NCI-H1694 (cell line): Measurements from ENCODE around the gene PPM1L.
"Not testable (repeated sequence)": the region's sequence is repeated elsewhere in the genome, so short reads cannot be mapped to it uniquely, and the experiment has no call there.

ENCODE experiments used
- DNase-seq: peaks from one replicate; lab custom pipeline; 2025; lab: John Stamatoyannopoulos, UW

Gene PPM1L

DNA sequence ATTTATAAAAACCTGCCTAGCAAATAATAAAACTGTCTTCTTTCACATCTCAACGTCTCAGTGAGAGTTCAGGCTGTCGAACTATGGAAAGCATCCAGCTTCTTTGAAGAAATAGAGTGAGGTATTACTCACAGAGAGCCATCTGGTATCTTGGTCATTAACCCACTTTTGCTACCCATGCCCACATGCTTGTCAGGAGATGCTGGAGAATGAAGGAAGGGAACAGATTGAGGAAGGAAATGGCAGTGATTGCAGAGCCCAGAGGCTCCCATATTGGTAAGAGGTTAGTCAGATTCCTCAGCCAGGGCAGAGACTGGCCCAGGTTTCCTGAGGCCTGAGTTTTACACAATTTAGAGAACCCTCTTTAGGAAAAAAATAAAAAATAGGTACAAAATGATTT lies 230.0 kb downstream of the PPM1L start:
- DNase-seq, result no peak

DNA sequence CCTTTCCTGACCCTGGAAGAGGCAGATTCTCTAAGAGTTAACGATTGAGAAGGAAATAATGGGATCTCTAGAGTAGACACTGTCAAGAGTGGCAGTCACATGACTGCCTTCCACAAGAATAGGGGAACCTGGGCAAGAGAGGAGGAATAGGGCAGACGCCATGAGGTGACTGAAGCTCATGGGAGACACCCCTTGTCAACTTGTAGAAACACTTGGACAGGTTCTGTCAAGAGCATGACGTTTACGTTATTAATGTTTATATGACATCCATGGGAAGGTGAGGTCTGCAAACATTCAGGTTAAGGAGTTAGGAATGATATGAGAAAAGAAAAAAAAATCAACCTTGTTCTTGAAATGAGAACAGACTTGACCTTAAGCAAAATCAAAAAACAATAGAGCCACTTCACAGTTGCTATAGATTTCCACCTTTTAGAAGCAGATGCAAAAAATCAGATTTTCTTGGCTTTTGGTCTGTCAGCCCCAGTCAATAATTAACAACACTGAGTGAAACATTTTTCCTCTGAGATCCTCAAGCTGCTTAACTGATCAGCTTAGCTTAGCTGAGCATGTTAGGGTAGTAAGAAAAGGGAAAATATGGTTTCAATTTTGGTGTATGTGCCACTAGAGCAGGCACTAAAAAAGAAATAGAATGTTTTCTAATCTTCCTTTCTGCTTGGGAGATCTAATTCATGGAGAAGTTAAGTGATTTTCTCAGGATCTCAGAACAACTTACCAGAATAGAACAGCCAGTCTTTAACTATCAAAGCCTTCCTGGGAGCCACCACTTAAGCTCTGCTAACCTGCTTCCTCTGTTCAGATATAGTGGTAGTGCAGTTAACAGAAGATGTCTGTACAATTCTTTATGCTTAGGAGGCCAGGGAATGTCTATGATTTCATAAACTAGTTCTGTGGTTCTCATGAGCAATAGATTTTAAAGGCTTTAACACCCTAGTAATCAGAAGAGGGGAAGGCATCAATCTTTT lies 232.2 kb downstream of the PPM1L start:
- no peak for DNase-seq

DNA sequence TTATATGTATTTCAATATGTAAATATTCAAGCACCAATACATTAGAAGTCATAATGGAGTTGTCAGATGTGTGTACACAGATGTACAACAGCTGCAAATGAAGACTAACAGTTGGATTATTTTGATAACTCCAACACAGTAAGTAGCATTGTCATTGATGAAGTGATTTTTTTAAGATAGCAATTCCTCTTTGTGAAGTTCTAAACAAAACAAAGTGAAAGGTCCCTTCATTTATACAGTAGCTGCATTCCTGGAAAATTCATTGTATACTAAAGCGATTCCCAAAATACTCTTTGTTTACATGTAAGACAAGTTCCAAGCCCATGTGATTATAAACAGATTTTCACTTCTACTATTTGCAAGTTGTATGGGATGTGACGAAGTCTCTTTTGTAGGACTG lies 234.4 kb downstream of the PPM1L start:
- DNase-seq, result no peak

DNA sequence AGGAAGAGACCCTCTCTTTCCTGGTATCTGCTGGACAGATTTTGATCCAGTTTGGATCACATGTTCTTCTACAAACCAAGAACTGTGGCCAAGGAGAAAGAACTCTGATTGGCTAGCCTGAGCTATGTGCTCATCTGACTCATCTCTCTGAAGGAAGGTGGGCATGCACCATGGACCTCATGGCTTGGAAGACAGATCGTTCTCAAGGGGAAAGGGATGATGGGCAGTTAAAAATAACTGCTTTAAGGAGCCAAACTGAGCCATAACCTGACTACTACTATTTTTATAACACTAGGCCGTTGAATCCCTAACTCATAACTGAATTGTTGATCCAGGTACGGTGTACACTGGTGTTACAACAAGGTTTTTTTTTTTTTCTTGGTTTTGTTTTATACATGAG lies 236.7 kb downstream of the PPM1L start:
- DNase-seq, result no peak

DNA sequence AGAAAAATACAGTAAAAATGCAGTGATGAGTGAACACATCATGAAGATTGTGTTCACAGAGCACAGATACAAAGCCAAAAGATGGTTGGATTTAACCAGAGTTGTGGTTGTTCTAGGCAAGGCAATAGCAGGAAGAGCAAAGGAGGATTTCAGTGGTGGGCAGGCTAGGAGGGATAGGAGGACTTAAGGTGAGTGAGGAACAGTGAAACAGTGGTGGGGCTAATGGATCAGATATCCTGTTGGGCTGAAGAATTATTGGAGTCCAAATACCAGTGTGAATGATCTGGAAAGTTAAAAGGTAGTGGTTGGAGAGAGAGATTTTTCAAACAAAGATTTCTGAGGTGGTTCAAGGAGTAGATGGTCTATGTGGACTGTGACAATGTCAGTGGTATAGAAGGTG lies 240.8 kb downstream of the PPM1L start:
- no peak for DNase-seq

DNA sequence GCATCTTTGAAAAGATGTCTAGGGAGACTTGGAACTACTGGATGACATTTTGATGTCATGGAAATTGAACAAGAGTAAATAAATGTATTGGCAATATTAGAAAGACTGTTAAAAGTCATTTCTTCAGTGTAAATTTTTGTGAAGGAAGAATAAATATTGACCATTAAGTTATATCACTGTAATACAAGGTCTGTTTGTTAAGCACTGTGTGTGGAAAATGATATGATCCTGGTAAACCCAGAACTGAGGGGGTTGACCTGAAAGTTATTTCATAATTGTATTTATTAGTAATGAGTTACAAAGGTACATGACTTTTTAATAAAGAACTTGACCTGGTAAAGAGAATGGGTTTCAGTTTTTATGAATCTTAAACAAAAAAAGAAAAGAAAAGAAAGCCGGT lies 242.6 kb downstream of the PPM1L start:
- DNase-seq, result no peak

DNA sequence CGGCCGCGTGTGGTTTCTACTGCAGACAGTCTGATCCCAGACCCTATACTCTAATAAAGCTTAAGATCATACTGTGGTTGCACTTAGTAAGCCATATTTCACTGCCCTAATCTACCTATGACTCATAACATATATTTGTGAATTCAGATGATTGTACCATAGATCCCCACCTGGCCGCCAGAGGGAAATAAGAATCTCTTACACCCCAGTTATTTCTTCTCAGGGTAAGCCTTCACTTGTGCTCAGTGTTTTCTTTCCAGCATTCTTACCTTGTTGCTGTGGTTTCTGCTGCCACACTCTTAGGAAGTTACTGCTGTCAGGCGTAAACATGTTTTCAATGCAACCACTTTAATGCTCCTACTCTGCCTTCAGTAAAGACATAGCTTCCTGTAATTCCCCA lies 243.2 kb downstream of the PPM1L start:
- DNase-seq, result no peak

DNA sequence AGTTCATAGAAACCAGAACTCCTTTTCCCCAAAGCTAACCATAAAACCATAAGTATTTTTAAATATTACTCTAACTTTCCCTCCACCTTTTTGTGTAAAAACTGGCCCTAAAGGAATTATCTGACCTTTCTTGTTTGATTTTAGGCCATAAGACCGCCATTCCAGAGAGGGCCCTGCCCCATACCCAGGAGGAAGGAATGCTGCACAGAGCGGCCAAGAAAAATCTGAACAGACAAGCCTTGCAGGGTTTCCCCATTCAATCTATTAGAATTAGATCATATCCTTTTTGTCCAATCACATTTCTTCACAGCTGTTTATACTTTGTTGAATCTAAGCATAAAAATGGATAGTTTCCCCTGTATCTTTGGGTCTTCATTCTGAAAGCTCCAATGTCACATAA lies 252.1 kb downstream of the PPM1L start:
- DNase-seq, result no peak

DNA sequence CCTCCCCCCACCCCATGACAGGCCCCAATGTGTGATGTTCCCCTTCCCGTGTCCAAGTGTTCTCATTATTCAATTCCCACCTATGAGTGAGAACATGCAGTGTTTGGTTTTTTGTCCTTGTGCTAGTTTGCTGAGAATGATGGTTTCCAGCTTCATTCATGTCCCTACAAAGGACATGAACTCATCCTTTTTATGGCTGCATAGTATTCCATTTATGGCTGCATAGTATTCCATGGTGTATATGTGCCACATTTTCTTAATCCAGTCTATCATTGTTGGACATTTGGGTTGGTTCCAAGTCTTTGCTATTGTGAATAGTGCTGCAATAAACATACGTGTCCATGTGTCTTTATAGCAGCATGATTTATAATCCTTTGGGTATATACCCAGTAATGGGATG lies 254.1 kb downstream of the PPM1L start:
- DNase-seq, result not testable (repeated sequence)

DNA sequence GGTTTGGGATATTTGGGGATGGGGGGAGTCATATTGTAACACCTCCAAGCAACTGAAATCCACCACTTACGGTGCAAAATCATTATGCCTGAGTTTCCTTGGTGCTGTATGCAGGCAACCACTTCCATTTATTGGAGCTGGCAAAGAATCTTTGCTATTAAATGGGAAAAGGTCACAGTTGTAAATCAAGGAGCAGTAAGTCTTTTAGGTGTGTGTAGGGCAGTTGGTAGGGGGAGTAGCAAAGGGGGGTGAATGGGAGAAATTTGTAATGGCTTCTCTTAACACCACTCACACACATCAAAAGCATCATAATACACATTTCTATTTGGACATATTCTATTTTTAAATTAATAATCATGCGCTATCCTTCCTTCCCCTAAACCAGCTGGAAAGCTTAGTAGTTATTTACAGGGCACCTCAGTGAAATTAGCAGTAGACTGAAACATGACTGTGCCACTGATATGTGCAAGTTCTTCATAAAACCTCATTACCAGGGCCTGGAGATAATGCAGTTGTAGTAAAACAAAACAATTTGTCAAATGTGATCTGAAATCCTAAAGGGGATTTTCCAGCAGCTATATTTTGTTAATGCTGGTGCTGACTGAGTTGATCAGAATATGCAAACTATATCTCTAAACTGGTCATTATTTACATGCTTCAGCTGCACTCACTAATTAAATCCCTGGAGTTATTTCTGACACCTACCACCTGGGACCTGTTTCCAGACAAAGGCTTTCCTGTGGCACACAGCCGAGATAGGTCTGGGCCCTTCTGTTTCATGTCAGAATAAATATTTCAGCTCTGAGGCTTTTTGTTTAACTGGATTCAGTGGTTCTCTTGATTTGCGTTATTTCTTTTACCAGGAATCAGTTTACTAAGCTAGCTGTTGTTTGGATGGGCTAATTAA lies 259.1 kb downstream of the PPM1L start:
- peak; percentile 18 for DNase-seq

DNA sequence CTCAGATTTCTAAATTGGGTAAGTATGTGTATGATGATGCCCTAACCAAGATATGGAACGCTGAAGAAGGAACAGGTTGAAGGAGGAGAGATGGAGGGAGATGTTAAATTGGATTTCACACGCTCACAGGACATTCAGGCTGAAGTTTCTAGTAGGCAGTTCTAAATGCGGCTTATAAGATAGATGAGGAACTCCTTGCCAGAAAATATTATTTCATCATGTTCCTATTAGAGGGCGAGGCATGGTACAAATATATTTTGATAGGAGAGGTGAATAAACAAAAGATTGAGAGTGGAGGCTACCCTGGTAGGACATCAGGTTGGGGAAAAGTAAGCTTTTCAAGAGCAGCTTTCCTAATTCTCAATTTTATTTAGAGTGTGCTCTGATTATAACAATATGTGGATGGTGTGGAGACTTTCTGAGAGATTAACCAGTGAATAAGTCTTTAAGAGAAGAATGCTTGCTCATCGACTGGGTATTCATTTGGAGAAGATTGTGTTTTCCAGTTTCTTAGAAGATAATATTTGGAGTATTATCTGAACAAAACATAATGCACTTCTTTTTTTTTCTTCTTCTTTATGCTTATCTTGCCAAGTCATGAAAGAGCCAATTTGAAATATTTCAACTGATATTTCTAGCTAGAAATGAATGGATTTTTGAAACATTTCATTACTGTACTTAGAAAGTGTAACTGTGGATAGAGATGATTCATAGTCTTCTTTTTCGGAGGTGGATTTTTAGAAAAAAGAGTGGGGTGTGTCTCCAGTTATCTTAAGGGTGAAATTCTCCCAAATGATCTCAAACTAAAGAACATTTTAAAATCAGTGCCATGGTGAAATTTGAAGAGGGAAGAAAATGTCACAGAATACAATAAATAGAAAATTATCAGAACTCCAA lies 260.6 kb downstream of the PPM1L start:
- DNase-seq, result no peak

DNA sequence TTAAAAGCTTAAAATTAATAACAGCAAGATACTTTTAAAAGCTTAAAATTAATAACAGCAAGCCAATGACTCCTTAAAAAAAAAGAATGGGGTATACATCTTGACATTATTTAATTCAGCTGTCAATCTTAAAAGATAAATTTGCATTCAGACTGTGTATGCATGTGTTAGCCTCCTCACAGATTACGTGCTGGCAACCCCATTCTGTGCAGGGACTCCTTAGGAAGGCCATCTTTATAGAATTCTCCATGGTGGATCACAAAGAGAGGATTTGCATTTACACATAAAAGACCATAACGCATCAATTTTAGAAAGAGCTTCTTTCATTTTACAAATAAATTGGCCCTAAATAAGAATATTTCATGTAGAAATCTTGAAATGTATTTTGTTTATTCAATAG lies 261.9 kb downstream of the PPM1L start:
- no peak for DNase-seq

DNA sequence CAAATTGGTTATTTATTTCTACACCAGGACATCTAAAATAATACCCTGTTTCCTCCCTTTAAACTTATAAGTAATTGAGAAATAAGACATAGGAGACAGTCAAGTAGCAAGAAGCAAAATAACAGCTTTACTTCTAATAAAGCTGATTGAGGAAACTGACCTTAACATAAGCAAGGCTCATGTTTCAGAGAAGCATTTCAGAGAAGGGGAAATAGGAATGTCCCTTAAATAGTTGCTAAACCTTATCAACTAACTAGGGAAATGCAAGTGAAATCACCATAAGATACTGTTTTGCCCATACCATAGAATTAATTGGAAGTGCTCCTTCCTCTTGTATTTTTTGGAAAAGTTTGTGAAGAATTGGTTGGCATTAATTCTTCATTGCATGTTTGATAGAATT lies 264.2 kb downstream of the PPM1L start:
- DNase-seq, result no peak

DNA sequence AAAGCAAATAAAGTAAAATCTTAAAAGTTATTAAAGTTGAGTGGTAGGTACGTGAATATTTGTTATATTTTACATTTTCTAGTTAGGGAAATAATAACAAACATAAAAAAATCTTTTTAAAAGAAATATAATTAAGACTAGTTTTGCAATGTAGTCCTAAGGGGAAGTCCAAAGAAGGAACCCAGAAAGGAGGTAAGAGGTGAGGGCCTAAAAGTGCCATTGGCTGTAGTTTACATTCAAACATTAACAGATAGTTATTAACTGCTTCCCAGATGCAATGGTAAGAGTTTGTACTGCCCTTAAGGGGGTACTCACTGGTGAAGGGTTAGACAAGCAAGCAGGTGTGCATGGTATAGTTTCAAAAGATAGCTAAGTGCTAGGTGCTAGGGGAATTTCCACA lies 269.9 kb downstream of the PPM1L start:
- DNase-seq, result no peak

DNA sequence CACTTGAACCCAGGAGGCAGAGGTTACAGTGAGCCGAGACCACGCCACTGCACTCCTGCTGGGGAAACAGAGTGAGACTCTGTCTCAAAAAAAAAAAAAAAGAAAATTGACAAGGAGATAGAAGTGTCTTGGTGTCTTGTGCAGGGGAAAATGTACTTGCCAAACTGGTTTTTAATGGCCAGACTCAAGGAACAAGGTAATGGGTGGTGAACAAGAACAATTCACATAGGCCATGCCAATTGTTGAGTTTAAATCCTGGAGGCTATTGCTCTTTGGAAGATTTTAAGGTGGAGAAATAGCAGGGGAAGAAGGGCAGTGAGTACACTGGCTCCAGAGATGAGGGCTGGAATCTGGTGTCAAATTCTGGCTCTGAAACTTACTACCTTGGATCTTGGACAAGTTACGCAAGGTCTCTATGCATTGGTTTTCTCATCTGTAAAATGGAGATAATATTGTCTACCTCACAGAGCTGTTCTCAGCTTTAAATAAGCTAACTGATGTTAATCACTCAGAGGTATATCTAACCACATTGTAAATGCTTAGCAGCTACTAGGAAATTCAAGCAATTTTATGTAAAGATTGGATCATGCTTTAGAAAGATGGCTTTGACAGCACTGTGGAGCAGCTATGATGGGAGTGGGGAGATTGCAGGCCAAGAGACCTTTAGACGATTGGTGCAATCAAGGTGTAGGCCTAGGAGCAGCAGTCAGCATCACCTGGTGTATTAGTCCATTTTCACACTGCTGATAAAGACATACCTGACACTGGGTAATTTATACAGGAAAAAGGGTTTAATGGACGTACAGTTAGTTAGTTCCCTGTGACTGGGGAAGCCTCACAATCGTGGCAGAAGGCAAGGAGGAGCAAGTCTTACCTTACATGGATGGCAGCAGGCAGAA lies 270.8 kb downstream of the PPM1L start:
- DNase-seq, result no peak

DNA sequence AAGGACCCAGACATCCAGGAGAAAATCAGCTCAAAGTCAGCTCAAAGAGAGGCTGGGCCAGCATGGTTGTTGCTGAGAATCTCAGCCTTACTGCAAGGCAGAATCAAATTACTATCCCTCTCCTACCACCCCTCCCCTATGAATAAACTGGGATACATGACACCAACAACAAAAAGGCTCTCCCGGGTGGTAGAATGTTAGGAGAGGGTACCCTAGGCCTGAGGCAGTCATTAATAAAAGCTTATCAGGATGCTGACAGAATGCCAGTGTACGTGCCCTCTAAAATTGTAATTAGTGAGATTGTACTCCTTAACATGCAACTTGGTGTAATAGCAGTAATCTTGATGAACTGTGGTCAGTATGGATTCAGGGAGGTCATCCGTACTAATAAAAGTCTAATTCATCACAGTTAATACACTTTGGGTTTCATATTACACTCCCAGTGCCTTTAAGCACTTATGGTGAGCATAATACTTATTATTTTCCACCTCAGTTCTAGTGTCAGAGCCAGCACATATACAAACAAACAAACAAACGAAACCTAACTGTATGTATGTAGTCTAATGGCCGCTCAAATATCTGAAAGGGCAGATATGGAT lies 272.6 kb downstream of the PPM1L start:
- no peak for DNase-seq

DNA sequence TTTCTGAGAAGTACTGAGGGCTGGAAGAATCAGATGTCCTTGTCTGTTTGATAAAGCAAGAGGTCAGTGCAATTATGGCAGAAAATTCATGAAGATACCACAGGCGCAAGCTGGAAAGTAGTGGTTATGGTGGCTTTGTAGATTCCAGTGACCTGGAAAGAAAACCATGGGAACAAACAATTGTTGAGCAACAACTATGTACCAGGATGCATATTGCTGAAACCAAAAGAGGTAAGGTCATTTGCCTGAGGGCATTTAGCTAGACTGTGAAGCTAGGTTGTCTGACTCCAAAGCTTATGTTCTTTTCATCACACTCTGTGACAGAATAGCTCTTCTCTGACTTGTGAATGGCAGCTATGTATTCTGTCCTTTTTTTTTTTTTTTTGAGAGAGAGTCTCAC lies 275.1 kb downstream of the PPM1L start:
- DNase-seq, result no peak

DNA sequence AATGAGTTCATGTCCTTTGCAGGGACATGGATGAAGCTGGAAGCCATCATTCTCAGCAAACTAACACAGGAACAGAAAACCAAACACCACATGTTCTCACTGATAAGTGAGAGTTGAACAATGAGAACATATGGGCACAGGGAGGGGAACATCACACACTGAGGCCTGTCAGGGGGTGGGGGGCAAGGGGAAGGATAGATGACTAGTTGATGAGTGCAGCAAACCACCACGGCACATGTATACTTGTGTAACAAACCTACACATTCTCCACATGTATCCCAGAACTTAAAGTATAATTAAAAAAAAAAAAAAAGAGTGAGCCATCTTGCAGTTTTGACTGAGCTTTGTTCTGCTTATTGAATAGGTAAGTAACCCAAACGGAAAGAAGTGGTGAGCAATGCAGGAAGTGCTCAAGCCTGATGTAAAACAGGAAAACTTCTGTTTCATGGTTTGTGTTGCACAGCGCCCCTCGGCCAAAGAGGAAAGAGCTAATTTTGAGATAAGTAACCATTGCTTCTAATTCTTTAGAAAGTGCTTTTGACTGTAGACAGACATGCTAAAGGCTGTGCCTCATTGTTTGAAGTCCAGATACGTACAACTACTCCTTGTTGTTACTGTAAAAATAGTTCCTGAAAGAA lies 279.0 kb downstream of the PPM1L start:
- DNase-seq, result not testable (repeated sequence)

DNA sequence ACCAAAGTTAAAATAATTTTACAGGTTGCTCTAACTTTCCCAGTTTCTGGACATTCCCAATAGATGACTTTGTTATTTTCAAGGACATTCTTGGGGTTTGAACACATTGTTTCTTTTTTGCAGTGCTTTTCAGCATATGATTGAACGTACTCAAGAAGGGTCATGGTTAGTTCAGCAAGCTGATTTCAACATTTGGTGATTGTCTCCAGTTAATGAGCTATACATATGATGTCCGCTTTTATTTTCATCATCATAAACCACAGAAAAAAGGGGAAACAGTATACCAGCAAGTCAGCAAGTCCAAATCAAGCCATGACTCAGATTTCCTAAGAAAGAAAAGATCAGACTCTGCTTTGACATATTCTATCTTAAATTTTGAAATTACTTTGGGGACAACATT lies 279.7 kb downstream of the PPM1L start:
- no peak for DNase-seq

DNA sequence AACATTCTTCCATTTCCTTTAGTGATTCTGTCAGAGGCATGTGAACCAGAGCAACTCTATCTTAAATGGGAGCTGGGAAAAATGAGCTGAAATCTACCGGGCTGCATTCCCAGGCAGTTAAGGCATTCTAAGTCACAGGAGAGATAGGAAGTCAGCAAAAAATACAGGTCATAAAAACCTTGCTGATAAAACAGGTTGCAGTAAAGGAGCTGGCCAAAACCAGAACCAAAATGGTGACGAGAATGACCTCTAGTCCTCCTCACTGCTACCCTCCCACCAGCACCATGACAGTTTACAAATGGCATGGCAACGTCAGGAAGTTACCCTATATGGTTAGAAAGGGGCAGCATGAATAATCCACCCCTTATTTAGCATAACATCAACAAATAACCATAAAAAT lies 282.7 kb downstream of the PPM1L start:
- DNase-seq, result no peak
